ENCODE results near the gene PSMD7.

The PSMD7 gene

GRCh38 chr16:74296432-74297144, at the start of gene PSMD7:
TSS of gene PSMD7 (plus strand) at chr16:74296814. CDS start at chr16:74296915, 101 bp downstream.
- peak; percentile 86 to 88 for DNase-seq

- no peak for DNase-seq
Observed at GRCh38 chr16:74249254-74249653, 47.4 kb upstream of the PSMD7 start.

GRCh38 chr16:74249846-74250245, 46.8 kb upstream of the PSMD7 start:
- DNase-seq, result no peak

GRCh38 chr16:74252329-74252728, 44.3 kb upstream of the PSMD7 start:
- no peak for DNase-seq

GRCh38 chr16:74253161-74253938, 43.3 kb upstream of the PSMD7 start:
- no peak for DNase-seq

- DNase-seq, result no peak
Observed at GRCh38 chr16:74257061-74257460, 39.6 kb upstream of the PSMD7 start.

- no peak for DNase-seq
Observed at GRCh38 chr16:74261068-74261467, 35.5 kb upstream of the PSMD7 start.

GRCh38 chr16:74264811-74265210, 31.8 kb upstream of the PSMD7 start:
- no peak for DNase-seq

- DNase-seq, result no peak
Observed at GRCh38 chr16:74268372-74268782, 28.2 kb upstream of the PSMD7 start.

GRCh38 chr16:74271872-74272271, 24.7 kb upstream of the PSMD7 start:
- DNase-seq, result no peak

- no peak for DNase-seq
Observed at GRCh38 chr16:74275031-74275636, 21.5 kb upstream of the PSMD7 start.

GRCh38 chr16:74275711-74276110, 20.9 kb upstream of the PSMD7 start:
- no peak for DNase-seq

- DNase-seq, result no peak
Observed at GRCh38 chr16:74277974-74278373, 18.6 kb upstream of the PSMD7 start.

GRCh38 chr16:74279266-74279665, 17.3 kb upstream of the PSMD7 start:
- no peak for DNase-seq

- no peak for DNase-seq
Observed at GRCh38 chr16:74279805-74280204, 16.8 kb upstream of the PSMD7 start.

GRCh38 chr16:74280448-74280847, 16.2 kb upstream of the PSMD7 start:
- no peak for DNase-seq

- no peak for DNase-seq
Observed at GRCh38 chr16:74281300-74281699, 15.3 kb upstream of the PSMD7 start.

- no peak for DNase-seq
Observed at GRCh38 chr16:74283716-74284115, 12.9 kb upstream of the PSMD7 start.

GRCh38 chr16:74288065-74288464, 8.5 kb upstream of the PSMD7 start:
- DNase-seq, result no peak

GRCh38 chr16:74290356-74290755, 6.3 kb upstream of the PSMD7 start:
- no peak for DNase-seq

GRCh38 chr16:74291176-74291575, 5.4 kb upstream of the PSMD7 start:
- no peak for DNase-seq

GRCh38 chr16:74291577-74292208, 4.9 kb upstream of the PSMD7 start:
- no peak for DNase-seq

GRCh38 chr16:74296104-74296431, 546 bp upstream of the PSMD7 start:
- no peak for DNase-seq
